Measurements from ENCODE around the gene ZBTB38. TPM values are rescaled to one million over a fixed set of nuclear protein-coding genes. Genes with fewer than 3 reads are reported as not detected.
A peak's percentile ranks its signal among the peaks of the same experiment; 100 is the strongest.

The ZBTB38 gene
- total RNA-seq, 1 donor from 2014 or later: 41.8 TPM

DNA sequence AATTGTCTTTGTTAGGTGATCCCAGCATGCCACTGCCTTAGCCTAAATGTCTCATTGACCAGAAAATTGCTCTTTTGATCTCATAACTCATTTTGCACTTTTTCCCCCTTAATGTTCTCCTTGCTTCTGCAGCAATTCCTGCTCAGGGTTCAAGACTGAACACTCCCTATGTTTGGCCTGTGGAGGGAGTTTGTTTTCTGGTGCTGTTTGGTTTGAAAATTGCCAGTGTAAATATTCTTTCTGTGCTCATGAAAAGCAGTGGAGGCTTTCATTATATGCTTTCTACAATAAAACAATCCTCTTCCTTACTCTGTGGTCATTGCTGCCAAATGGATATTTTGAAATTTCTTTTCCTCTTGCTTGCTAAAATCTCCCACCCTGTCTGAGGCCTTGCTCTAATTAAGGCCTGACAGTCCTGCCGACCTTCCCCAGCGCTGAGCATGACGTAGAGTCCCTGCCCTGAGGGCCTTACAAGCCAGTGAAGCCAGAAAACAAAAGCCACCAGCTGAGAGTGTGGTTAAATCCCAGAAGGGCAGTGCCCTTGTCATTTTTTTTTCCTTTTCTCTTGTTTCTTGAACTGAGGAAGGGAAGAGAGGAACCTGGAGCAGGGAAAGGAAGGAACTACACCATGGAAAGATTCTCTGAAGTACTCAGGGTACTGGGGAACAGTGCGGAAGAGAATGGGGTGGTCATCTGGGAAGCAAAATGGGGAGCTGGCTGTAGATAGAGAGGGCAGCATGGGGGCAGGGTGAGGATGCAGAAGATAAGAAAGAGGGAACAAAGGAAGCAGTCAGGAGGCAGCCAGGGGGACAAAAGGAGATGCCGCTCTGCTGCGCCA is 24.8 kb downstream of the ZBTB38 start:
- peak overlapping the region; percentile 84 for H3K27ac Mint-ChIP-seq (ENCODE audit: unreplicated experiment)
- H3K36me3 Mint-ChIP-seq (ENCODE audit: unreplicated experiment): peaks cover 20% of the 10 kb centered on the region
- no peak for DNase-seq (ENCODE audit: extremely low spot score, unreplicated experiment)
- peaks cover 16% of the 10 kb centered on the region for H3K9me3 Mint-ChIP-seq (ENCODE audit: unreplicated experiment)
- H3K4me3 Mint-ChIP-seq (ENCODE audit: unreplicated experiment): no peak overlapping the region
- peaks cover 36% of the 10 kb centered on the region for H3K4me1 Mint-ChIP-seq (ENCODE audit: unreplicated experiment)
- H3K27me3 Mint-ChIP-seq (ENCODE audit: unreplicated experiment): no peaks in the 10 kb centered on the region
- TF ChIP-seq, protein P1, sequence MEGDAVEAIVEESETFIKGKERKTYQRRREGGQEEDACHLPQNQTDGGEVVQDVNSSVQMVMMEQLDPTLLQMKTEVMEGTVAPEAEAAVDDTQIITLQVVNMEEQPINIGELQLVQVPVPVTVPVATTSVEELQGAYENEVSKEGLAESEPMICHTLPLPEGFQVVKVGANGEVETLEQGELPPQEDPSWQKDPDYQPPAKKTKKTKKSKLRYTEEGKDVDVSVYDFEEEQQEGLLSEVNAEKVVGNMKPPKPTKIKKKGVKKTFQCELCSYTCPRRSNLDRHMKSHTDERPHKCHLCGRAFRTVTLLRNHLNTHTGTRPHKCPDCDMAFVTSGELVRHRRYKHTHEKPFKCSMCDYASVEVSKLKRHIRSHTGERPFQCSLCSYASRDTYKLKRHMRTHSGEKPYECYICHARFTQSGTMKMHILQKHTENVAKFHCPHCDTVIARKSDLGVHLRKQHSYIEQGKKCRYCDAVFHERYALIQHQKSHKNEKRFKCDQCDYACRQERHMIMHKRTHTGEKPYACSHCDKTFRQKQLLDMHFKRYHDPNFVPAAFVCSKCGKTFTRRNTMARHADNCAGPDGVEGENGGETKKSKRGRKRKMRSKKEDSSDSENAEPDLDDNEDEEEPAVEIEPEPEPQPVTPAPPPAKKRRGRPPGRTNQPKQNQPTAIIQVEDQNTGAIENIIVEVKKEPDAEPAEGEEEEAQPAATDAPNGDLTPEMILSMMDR (IDR thresholded peaks at IDR 0.05): peak; percentile 14

DNA sequence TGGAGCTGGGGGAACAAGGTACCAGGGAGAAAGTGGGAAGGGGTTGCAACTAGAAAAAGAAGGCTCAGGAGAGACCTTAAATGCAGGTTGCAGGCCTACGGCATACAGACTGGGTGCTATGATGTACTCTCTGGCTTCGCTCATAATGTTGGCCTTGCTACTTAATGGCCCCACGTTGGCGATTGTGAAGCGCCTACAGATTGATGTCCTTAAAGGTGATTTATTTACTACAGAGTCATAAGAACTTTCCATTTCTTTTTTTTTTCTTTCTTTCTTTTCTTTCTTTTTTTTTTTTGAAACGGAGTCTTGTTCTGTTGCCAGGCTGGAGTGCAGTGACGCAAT is 25.4 kb downstream of the ZBTB38 start:
- Mint-ChIP-seq H3K27me3 (ENCODE audit: unreplicated experiment) (no peaks in the 10 kb centered on the region), H3K27ac (ENCODE audit: unreplicated experiment) (peak overlapping the region; percentile 84), H3K4me3 (ENCODE audit: unreplicated experiment) (no peak overlapping the region), H3K9me3 (ENCODE audit: unreplicated experiment) (peaks cover 16% of the 10 kb centered on the region), H3K4me1 (ENCODE audit: unreplicated experiment) (peaks cover 34% of the 10 kb centered on the region), H3K36me3 (ENCODE audit: unreplicated experiment) (peaks cover 20% of the 10 kb centered on the region)
- no peak for DNase-seq (ENCODE audit: extremely low spot score, unreplicated experiment)
- TF ChIP-seq, protein P1 (IDR thresholded peaks at IDR 0.05): no peak

DNA sequence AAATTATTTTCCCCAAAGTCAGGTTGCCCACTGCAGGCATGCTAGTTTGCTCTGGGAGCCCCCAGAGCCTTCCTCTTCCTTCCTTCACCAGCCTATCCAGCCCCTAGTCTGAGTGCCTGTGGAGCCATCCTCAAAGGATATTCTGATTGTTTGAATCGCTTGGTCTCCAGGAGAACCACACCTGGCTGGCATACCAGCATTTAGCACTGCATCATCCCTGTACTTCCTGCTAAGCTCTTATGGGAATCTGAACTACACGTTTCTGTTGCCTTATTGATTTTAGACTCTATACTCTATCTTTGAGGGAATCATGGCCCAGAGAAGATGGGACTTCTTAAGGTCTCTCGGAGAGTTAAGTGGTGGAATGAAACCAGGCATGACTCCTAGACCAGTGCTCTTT is 26.3 kb downstream of the ZBTB38 start:
- no peaks in the 10 kb centered on the region for H3K27me3 Mint-ChIP-seq (ENCODE audit: unreplicated experiment)
- peaks cover 16% of the 10 kb centered on the region for H3K9me3 Mint-ChIP-seq (ENCODE audit: unreplicated experiment)
- no peak overlapping the region for H3K4me3 Mint-ChIP-seq (ENCODE audit: unreplicated experiment)
- H3K27ac Mint-ChIP-seq (ENCODE audit: unreplicated experiment): no peak overlapping the region
- peaks cover 20% of the 10 kb centered on the region for H3K36me3 Mint-ChIP-seq (ENCODE audit: unreplicated experiment)
- no peak for DNase-seq (ENCODE audit: extremely low spot score, unreplicated experiment)
- TF ChIP-seq, protein P1 (IDR thresholded peaks at IDR 0.05): no peak
- peaks cover 26% of the 10 kb centered on the region for H3K4me1 Mint-ChIP-seq (ENCODE audit: unreplicated experiment)

DNA sequence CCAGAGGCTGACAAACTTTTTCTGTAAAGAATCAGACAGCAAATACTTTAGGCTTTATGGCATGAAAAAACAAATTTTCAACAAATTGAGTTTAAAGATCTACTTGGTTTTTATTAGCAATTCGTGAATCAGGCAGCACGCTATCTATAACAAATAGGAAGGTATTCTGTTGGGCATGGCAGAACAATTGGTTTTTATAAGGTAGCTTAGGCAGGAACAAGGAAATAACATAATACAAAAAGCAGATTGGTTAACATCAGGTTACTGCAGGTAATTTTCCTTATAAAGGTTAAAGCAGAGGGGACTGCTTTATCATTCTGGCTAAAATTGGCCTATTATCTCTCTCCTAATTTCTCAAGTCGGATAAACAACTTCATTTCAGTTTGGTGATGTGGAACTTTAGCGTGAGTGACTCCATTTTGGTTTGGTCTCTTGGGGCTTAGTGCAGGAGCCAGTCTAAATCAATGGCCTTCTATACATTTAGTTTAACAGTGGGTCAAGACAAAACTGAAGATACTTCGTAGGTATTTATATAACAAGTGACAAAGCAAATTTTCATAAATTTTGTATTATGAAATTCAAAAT is 26.8 kb downstream of the ZBTB38 start:
- DNase-seq (ENCODE audit: extremely low spot score, unreplicated experiment): no peak
- peaks cover 20% of the 10 kb centered on the region for H3K36me3 Mint-ChIP-seq (ENCODE audit: unreplicated experiment)
- H3K4me3 Mint-ChIP-seq (ENCODE audit: unreplicated experiment): no peak overlapping the region

DNA sequence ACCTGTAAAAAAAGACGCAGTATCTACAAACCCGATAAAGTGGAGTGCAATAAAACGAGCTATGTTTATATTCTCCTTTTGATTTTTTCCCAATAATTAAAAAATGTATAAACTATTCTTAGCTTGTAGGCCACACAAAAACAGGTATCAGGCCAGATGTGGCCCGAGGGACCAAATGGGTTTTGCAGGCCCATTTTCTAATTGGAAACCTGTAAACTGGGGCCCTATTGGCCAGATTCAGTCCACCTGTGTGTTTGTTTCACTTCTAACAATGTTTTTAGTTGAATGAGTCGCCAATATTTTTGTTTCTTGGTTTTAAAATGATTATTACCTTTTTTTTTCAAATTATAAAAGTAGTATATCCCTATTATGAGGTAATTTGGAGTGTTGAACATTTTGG is 29.7 kb downstream of the ZBTB38 start:
- Mint-ChIP-seq H3K9me3 (ENCODE audit: unreplicated experiment) (peaks cover 16% of the 10 kb centered on the region), H3K4me1 (ENCODE audit: unreplicated experiment) (peaks cover 27% of the 10 kb centered on the region), H3K4me3 (ENCODE audit: unreplicated experiment) (no peak overlapping the region), H3K36me3 (ENCODE audit: unreplicated experiment) (peaks cover 20% of the 10 kb centered on the region), H3K27ac (ENCODE audit: unreplicated experiment) (no peak overlapping the region), H3K27me3 (ENCODE audit: unreplicated experiment) (no peaks in the 10 kb centered on the region)
- TF ChIP-seq, protein P1 (IDR thresholded peaks at IDR 0.05): no peak
- DNase-seq (ENCODE audit: extremely low spot score, unreplicated experiment): no peak

More for the DNA sequence above, 26.8 kb downstream of the ZBTB38 start:
- Mint-ChIP-seq H3K27ac (ENCODE audit: unreplicated experiment) (no peak overlapping the region), H3K9me3 (ENCODE audit: unreplicated experiment) (peaks cover 16% of the 10 kb centered on the region), H3K4me1 (ENCODE audit: unreplicated experiment) (peaks cover 24% of the 10 kb centered on the region), H3K27me3 (ENCODE audit: unreplicated experiment) (no peaks in the 10 kb centered on the region)
- TF ChIP-seq, protein P1 (IDR thresholded peaks at IDR 0.05): no peak

All from osteocyte (in vitro differentiated cells).